PC-3 (cell line): ENCODE data around the gene COLGALT1. TPM values are rescaled to one million over a fixed set of nuclear protein-coding genes. Genes with fewer than 3 reads are reported as not detected.

ENCODE experiments used
- ATAC-seq: fragments of 200-7000 bp; cut with Tn5 transposase; 2 replicates; pipeline ENCODE4 v1.9.1; 2020; ENCODE audit warnings: mild to moderate bottlenecking, moderate library complexity
- BruUV-seq: library from RNA; stranded (reverse); fragments of 400-500 nt; replicated peaks from 2 replicates; lab custom pipeline; 2021; lab: Mats Ljungman, UMichigan
- CTCF ChIA-PET: fragments of 300-600 bp; sonication (Branson Sonifier 250); formaldehyde crosslinking; loops from one replicate; lab custom pipeline; 2022; ENCODE audit warnings: antibody characterized with exemption; lab: Charles Lee
- POLR2A ChIA-PET: fragments of 300-600 bp; sonication (Branson Sonifier 250); formaldehyde crosslinking; loops from one replicate; lab custom pipeline; 2022; ENCODE audit warnings: antibody characterized with exemption; ENCODE audit not compliant: unreplicated experiment; lab: Charles Lee
- DNase-seq: peaks from one replicate; pipeline ENCODE4 v3.0.0-alpha.2; 2015
- H2AFZ ChIP-seq: fragments of 300-600 bp; sonication (generic); 2 replicates; pipeline ENCODE4 v1.6.0; 2016; ENCODE audit warnings: antibody characterized with exemption, low read length
- H3F3A ChIP-seq: fragments of 300-600 bp; sonication (generic); one replicate; pipeline ENCODE4 v1.6.0; 2017; ENCODE audit warnings: antibody characterized with exemption, low read length, control low read depth, mild to moderate bottlenecking; ENCODE audit not compliant: unreplicated experiment
- H3K27ac ChIP-seq: fragments of 300-600 bp; sonication (generic); 2 replicates; pipeline ENCODE4 v1.5.1; 2016; ENCODE audit warnings: mild to moderate bottlenecking, low read length
- H3K27me3 ChIP-seq: fragments of 300-600 bp; sonication (generic); 2 replicates; pipeline ENCODE4 v1.6.1; 2016; ENCODE audit warnings: low read length, mixed read lengths
- H3K36me3 ChIP-seq: fragments of 300-600 bp; sonication (generic); 2 replicates; pipeline ENCODE4 v1.6.1; 2016; ENCODE audit warnings: low read depth, mixed run types, low read length, mixed read lengths
- H3K4me1 ChIP-seq: fragments of 300-600 bp; sonication (generic); 2 replicates; pipeline ENCODE4 v1.5.1; 2016; ENCODE audit warnings: low read length; ENCODE audit not compliant: insufficient read depth
- H3K4me2 ChIP-seq: fragments of 300-600 bp; sonication (generic); 2 replicates; pipeline ENCODE4 v1.6.0; 2016; ENCODE audit warnings: low read length
- H3K4me3 ChIP-seq: fragments of 300-600 bp; sonication (generic); 2 replicates; pipeline ENCODE4 v1.5.1; 2016; ENCODE audit warnings: mild to moderate bottlenecking, low read length, mixed read lengths
- H3K79me2 ChIP-seq: fragments of 300-600 bp; sonication (generic); 2 replicates; pipeline ENCODE4 v1.6.1; 2017; ENCODE audit warnings: low read length, mixed read lengths
- H3K9ac ChIP-seq: fragments of 300-600 bp; sonication (generic); 2 replicates; pipeline ENCODE4 v1.6.0; 2016; ENCODE audit warnings: mild to moderate bottlenecking, low read length
- H3K9me2 ChIP-seq: fragments of 300-600 bp; sonication (generic); replicated peaks from 2 replicates; pipeline ENCODE4 v1.6.1; 2016; ENCODE audit warnings: mixed run types, low read length, mixed read lengths
- H3K9me3 ChIP-seq: fragments of 300-600 bp; sonication (generic); 2 replicates; pipeline ENCODE4 v1.6.1; 2016; ENCODE audit warnings: low read length, mixed read lengths
- H4K20me1 ChIP-seq: fragments of 300-600 bp; sonication (generic); 2 replicates; pipeline ENCODE4 v1.6.1; 2016; ENCODE audit warnings: low read length, mixed read lengths
- EZH2 ChIP-seq: fragments of 300-600 bp; sonication (generic); IDR thresholded peaks from one replicate; pipeline ENCODE4 v1.6.1; 2017; ENCODE audit warnings: antibody characterized with exemption, mild to moderate bottlenecking, low read length; ENCODE audit not compliant: unreplicated experiment
- EZH2phosphoT487 ChIP-seq: fragments of 300-600 bp; sonication (generic); IDR thresholded peaks from 2 replicates; pipeline ENCODE4 v1.6.1; 2018; ENCODE audit warnings: mild to moderate bottlenecking, antibody characterized with exemption, low read length, borderline replicate concordance
- intact Hi-C: fragments of 100-400 bp; cut with micrococcal nuclease; formaldehyde crosslinking; loops from 2 replicates; pipeline ENCODE4 v1.9.0; 2023
- total RNA-seq: library from RNA; depleted of rRNA; stranded (reverse); fragments of >200 nt; gene quantifications from 2 replicates; pipeline ENCODE4 v1.2.3, GENCODE V29; 2014
- TF ChIP-seq, protein P1 (sequence below): fragments of 300-600 bp; sonication (generic); conservative IDR thresholded peaks from 2 replicates; pipeline ENCODE4 v1.5.1; 2017; ENCODE audit warnings: antibody characterized with exemption, low read depth, mild to moderate bottlenecking, low read length

The COLGALT1 gene
- total RNA-seq, 1 experiment from 2014 or later: 80.7 TPM

DNA sequence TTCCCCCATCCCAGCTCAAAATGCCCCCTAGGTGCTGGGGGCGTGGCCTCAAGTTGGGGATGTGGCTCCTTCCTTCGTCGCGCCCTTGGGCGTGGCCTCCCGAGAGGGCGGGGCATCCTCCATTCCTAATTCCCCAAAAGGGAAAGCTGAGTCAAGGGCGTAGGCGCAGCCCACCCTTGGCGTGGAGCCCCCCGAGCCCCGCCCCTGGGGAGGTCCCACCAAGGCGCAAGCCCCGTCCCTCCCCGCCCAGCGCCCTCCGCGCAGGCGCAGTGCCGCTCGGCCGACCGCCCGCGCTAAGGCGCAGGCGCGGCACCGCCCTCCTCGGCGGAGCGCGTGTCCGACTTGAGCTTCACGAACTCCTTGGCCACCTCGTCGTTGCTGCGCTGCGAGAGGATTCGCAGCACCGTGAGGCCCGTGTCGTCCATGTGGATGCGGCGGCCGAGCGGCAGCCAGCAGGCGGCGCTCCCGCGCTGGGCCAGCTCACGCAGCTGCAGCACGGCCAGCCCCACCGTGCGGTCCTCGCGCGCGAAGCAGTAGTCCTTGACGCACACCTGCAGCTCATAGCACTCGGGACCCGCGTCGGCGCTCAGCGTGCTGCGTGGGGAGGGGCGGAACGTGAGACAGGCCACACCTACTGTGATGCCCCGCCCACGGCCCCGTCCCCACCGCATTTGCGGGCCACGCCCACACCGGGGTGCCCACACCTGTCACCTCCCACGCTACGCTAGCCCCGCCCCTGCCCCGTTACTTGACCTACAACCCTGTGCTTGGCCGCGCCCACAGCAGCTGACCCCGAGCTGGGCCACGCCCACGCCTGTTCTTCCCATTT is 50.5 kb downstream of the COLGALT1 start:
- POLR2A ChIA-PET: no interaction called here
- TF ChIP-seq EZH2: no peak
- TF ChIP-seq, protein P1, sequence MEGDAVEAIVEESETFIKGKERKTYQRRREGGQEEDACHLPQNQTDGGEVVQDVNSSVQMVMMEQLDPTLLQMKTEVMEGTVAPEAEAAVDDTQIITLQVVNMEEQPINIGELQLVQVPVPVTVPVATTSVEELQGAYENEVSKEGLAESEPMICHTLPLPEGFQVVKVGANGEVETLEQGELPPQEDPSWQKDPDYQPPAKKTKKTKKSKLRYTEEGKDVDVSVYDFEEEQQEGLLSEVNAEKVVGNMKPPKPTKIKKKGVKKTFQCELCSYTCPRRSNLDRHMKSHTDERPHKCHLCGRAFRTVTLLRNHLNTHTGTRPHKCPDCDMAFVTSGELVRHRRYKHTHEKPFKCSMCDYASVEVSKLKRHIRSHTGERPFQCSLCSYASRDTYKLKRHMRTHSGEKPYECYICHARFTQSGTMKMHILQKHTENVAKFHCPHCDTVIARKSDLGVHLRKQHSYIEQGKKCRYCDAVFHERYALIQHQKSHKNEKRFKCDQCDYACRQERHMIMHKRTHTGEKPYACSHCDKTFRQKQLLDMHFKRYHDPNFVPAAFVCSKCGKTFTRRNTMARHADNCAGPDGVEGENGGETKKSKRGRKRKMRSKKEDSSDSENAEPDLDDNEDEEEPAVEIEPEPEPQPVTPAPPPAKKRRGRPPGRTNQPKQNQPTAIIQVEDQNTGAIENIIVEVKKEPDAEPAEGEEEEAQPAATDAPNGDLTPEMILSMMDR: peak; percentile 58
- peak overlapping the region; percentile 62 for H3K4me2 ChIP-seq
- 0 out of 2 replicates have a peak, but pooled peaks cover 6% of the 10 kb centered on the region for H3K4me1 ChIP-seq
- intact Hi-C loops: no loop called here
- no peaks in the 10 kb centered on the region for H3K9me3 ChIP-seq
- no peaks in the 10 kb centered on the region for H3K36me3 ChIP-seq
- ATAC-seq (peak; percentile 78), DNase-seq (peak; percentile 58)
- no peaks in the 10 kb centered on the region for H3K9me2 ChIP-seq
- H3K27ac ChIP-seq: no peak overlapping the region
- H3F3A ChIP-seq: no peaks in the 10 kb centered on the region
- CTCF ChIA-PET: interaction anchor here (1.0 kb wide), 1 partner anchor 161 kb away, joined by 11 read pairs; no protein-coding TSS in a partner anchor
- BruUV-seq: no TSS peak
- H3K27me3 ChIP-seq: peaks cover 19% of the 10 kb centered on the region
- no peaks in the 10 kb centered on the region for H3K79me2 ChIP-seq
- H3K9ac ChIP-seq: no peak overlapping the region
- H4K20me1 ChIP-seq: no peaks in the 10 kb centered on the region
- peak overlapping the region; percentile 43; the same call in 1 of the 2 replicates for H3K4me3 ChIP-seq
- H2AFZ ChIP-seq: peak overlapping the region; percentile 72

DNA sequence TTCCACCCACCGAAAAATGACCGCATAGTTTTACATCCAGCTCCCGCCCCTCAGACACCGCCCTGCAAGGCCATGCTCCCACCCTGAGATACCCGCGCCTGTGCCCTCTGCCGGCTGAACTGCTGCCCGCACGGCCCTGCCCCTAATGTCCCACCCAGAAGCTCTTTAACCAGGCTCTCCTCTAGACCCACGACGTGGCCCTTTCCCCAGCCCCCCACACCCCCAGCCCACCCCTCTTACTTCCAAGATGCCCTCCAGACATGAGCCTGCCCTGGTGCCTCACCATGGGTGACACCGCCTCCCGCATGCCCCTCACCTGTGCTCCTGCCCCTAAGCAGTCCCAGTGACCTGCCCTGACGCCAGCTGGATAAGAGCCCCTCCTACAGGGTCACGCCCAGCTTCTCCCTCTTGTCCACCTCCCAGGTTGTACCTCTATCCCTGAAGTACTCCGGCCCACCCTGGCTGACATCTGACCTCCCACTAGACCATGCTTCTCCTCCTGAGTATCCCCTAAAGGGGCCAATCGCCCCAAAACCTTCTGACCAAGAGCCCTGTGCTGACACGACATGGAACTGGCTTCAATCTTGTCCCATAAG is 51.2 kb downstream of the COLGALT1 start:
- peak overlapping the region; percentile 72; the same call in 1 of the 2 replicates for H2AFZ ChIP-seq
- no peaks in the 10 kb centered on the region for H3K36me3 ChIP-seq
- H3K9me2 ChIP-seq: no peaks in the 10 kb centered on the region
- ATAC-seq (peak; percentile 9; the same call in 1 of the 2 replicates), DNase-seq (no peak)
- H3K9ac ChIP-seq: no peak overlapping the region
- TF ChIP-seq EZH2: no peak
- no peak for TF ChIP-seq EZH2phosphoT487
- TF ChIP-seq, protein P1: no peak
- no peaks in the 10 kb centered on the region for H3K9me3 ChIP-seq
- BruUV-seq: no TSS peak
- 0 out of 2 replicates have a peak overlapping the region, but pooled peaks have one; percentile 43 for H3K4me3 ChIP-seq
- POLR2A ChIA-PET: no interaction called here
- peaks cover 12% of the 10 kb centered on the region for H3K27me3 ChIP-seq
- no peaks in the 10 kb centered on the region for H3F3A ChIP-seq
- CTCF ChIA-PET: interaction anchor here (0.5 to 1.0 kb wide), 2 partner anchors 160 to 165 kb away, joined by 6 to 11 read pairs; no protein-coding TSS in a partner anchor
- intact Hi-C loops: no loop called here
- H3K79me2 ChIP-seq: no peaks in the 10 kb centered on the region
- 0 out of 2 replicates have a peak, but pooled peaks cover 6% of the 10 kb centered on the region for H3K4me1 ChIP-seq
- no peak overlapping the region for H3K27ac ChIP-seq
- H3K4me2 ChIP-seq: peak overlapping the region; percentile 62
- no peaks in the 10 kb centered on the region for H4K20me1 ChIP-seq
